MM.1S (cell line): Measurements from ENCODE around the gene RGS7.

Experiments used
- CTCF ChIP-seq: fragments of 300-600 bp; sonication (generic); IDR thresholded peaks from 2 replicates; pipeline ENCODE4 v1.5.1; 2016; ENCODE audit warnings: antibody characterized with exemption, low read length, mixed read lengths
- EZH2 ChIP-seq: fragments of 300-600 bp; sonication (generic); optimal IDR thresholded peaks from 2 replicates; pipeline ENCODE3; 2017; ENCODE audit warnings: low read depth, mild to moderate bottlenecking, antibody characterized with exemption, low read length, mixed read lengths

- TF ChIP-seq CTCF (no peak), EZH2 (no peak)
These were observed 585.6 kb downstream of the RGS7 start for GRCh38 chr1:240771450-240771849.
